Adrenal gland (tissue), 5 donors: ENCODE results near the gene CDKAL1.

ENCODE experiments used
- POLR2A ChIP-seq, 2 donors: fragments of 450-650 bp; IDR thresholded peaks; one replicate each; pipeline ENCODE4 v1.6.1; 2017; ENCODE audit warnings: antibody characterized with exemption in 2 of 2, mild to moderate bottlenecking in 2 of 2, moderate library complexity in 1 of 2
- TF ChIP-seq, protein P1 (sequence below), 6 experiments: fragments of 450-650 bp in 4 of 6; fragments of 200-600 bp in 2 of 6; sonication (generic) in 1 of 6; IDR thresholded peaks; 1 replicate in 5 of 6; 2 replicates in 1 of 6; pipeline versions ENCODE4 v1.5.1 to v1.8.0; 2016 to 2021; ENCODE audit warnings: antibody characterized with exemption in 6 of 6, mild to moderate bottlenecking in 2 of 6, moderate library complexity in 1 of 6
- donor health status: DM: no; HTN: no; CAD: no.

DNA sequence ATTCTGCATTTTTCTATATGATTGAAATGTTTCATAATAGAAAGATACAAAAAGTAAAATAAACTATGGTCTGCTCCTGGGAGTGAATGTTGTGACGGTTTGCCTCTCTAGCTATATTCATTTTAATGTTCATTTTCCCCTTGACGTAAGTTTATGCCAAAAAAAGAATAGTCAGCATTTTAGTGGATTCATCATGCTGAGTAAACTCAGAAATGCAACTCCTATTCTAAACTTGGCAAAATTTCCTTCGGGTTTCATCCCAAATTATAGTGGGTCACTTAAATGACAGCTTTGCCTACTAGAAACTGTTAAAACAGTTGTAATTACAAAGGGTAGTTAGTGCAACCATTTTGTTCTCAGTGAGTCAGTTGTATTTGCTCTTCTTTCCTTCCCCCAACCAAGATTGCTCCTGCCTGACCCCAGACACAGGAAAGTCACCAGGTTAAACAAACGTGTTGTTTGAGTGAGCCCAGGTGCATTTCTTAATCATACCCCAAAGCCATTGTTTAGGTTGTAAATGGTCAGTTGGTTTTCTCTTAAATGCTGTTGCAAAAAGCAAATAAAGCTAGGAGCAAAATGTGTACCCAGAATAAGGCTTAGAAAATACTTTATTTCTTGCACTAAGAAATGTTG is 577.0 kb downstream of the CDKAL1 start:
- TF ChIP-seq, protein P1, sequence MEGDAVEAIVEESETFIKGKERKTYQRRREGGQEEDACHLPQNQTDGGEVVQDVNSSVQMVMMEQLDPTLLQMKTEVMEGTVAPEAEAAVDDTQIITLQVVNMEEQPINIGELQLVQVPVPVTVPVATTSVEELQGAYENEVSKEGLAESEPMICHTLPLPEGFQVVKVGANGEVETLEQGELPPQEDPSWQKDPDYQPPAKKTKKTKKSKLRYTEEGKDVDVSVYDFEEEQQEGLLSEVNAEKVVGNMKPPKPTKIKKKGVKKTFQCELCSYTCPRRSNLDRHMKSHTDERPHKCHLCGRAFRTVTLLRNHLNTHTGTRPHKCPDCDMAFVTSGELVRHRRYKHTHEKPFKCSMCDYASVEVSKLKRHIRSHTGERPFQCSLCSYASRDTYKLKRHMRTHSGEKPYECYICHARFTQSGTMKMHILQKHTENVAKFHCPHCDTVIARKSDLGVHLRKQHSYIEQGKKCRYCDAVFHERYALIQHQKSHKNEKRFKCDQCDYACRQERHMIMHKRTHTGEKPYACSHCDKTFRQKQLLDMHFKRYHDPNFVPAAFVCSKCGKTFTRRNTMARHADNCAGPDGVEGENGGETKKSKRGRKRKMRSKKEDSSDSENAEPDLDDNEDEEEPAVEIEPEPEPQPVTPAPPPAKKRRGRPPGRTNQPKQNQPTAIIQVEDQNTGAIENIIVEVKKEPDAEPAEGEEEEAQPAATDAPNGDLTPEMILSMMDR (IDR thresholded peaks at IDR 0.05) = no peak
- TF ChIP-seq POLR2A (IDR thresholded peaks at IDR 0.05) = no peak
